Activated CD4-positive, CD25-positive, alpha-beta regulatory T cell treated with anti-CD3 and anti-CD28 coated beads, Interleukin-2, amount 50 U/mL, for 72 hours (primary cell): ENCODE data around the gene SBF1.
"Not testable (repeated sequence)": the region's sequence is repeated elsewhere in the genome, so short reads cannot be mapped to it uniquely, and the experiment has no call there.

Source experiments
- DNase-seq: peaks from one replicate; pipeline ENCODE4 v3.0.0; 2021

Gene SBF1

GRCh38 chr22:50474710-50475651, at the start of gene SBF1:
SBF1 (minus strand) TSS chr22:50475035; CDS start chr22:50474840, 195 bp downstream.
- peak; percentile 94 for DNase-seq

- no peak for DNase-seq
These were observed 49.2 kb upstream of the SBF1 start for GRCh38 chr22:50523806-50524675.

- no peak for DNase-seq
These were observed 48.6 kb upstream of the SBF1 start for GRCh38 chr22:50523458-50523805.

GRCh38 chr22:50522806-50523438, 48.1 kb upstream of the SBF1 start:
- DNase-seq, result no peak

- no peak for DNase-seq
These were observed 47.5 kb upstream of the SBF1 start for GRCh38 chr22:50522208-50522805.

GRCh38 chr22:50521710-50522109, 46.9 kb upstream of the SBF1 start:
- no peak for DNase-seq

GRCh38 chr22:50520826-50521453, 46.1 kb upstream of the SBF1 start:
- no peak for DNase-seq

GRCh38 chr22:50520184-50520583, 45.3 kb upstream of the SBF1 start:
- DNase-seq, result not testable (repeated sequence)

- no peak for DNase-seq
These were observed 44.3 kb upstream of the SBF1 start for GRCh38 chr22:50519151-50519550.

- no peak for DNase-seq
These were observed 43.8 kb upstream of the SBF1 start for GRCh38 chr22:50518606-50519005.

- DNase-seq, result no peak
These were observed 42.8 kb upstream of the SBF1 start for GRCh38 chr22:50517495-50518260.

- no peak for DNase-seq
These were observed 42.1 kb upstream of the SBF1 start for GRCh38 chr22:50516891-50517290.

- no peak for DNase-seq
These were observed 41.2 kb upstream of the SBF1 start for GRCh38 chr22:50516068-50516467.

GRCh38 chr22:50513175-50513574, 38.3 kb upstream of the SBF1 start:
- DNase-seq, result no peak

- DNase-seq, result no peak
These were observed 34.1 kb upstream of the SBF1 start for GRCh38 chr22:50508897-50509296.

GRCh38 chr22:50507991-50508884, 33.4 kb upstream of the SBF1 start, which contains the start of gene NCAPH2:
NCAPH2 (plus strand) TSS chr22:50508224; CDS start chr22:50508338, 114 bp downstream.
- peak; percentile 97 for DNase-seq

GRCh38 chr22:50507421-50507990, 32.7 kb upstream of the SBF1 start, which contains the start of gene LMF2:
LMF2 (minus strand) TSS chr22:50507702; CDS start chr22:50507675, 27 bp downstream.
- DNase-seq, result peak; percentile 93

GRCh38 chr22:50506611-50507420, 32.0 kb upstream of the SBF1 start:
- no peak for DNase-seq
